ENCODE measurements around the gene SLC9A8. TPM values are rescaled to one million over a fixed set of nuclear protein-coding genes. Genes with fewer than 3 reads are reported as not detected.

Gene SLC9A8
- total and polyA plus RNA-seq, 2 of the 4 experiments (the other 2 are of a cell fraction) = 4.1 to 5.0 TPM

DNA sequence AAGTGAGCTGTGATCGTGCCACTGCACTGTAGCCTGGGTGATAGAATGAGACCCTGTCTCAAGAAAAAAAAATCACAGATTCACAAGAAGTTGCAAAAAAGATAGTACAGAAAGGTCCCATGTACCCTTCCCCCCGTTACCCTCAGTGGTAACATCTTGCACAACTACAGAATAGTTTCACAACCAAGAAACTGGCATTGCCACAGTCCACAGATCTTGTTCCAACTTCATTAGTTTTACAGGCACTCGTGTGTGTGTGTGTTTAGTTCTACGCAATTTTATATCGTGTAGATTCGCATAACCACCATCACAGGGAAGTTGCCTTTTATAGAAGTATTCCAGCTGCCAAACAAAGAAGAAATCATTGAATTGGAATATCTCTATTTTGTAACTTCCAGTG lies 83.6 kb downstream of the SLC9A8 start:
- no peak overlapping the region for H4K8ac ChIP-seq (ENCODE audit: low read depth in 2 of 2, low read length in 2 of 2)
- H3K4me3 ChIP-seq (ENCODE audit: insufficient read depth, low read depth, low read length) = no peak overlapping the region
- no peak overlapping the region for H3K18ac ChIP-seq (ENCODE audit: low read depth, low read length)
- no peak overlapping the region for H3K9ac ChIP-seq (ENCODE audit: low read depth, low read length)
- no peaks in the 10 kb centered on the region for H3K9me3 ChIP-seq (ENCODE audit: control insufficient read depth, insufficient read depth, low read length)
- peaks cover 19% of the 10 kb centered on the region for H3K4me1 ChIP-seq (ENCODE audit: control insufficient read depth, insufficient read depth, low read length)
- no peak overlapping the region for H2BK15ac ChIP-seq (ENCODE audit: low read depth, low read length)
- ChIA-PET CTCF (no interaction called here), POLR2A (ENCODE audit: unreplicated experiment) (no interaction called here)
- no peak for ATAC-seq (ENCODE audit: low read depth)
- DNase-seq = no peak
- BruUV-seq (replicated peaks) = no TSS peak
- H4K91ac ChIP-seq (ENCODE audit: insufficient read depth, low read depth, low read length) = no peak overlapping the region
- no peak overlapping the region for H3K27ac ChIP-seq (ENCODE audit: insufficient read depth, low read length)
- intact Hi-C loops (cut with micrococcal nuclease) = no loop called here
- no peaks in the 10 kb centered on the region for H3K27me3 ChIP-seq (ENCODE audit: control insufficient read depth, insufficient read depth, low read length)
- no peak overlapping the region for H3K4ac ChIP-seq (ENCODE audit: low read depth, low read length)
- no peaks in the 10 kb centered on the region for H3K36me3 ChIP-seq (ENCODE audit: control insufficient read depth, insufficient read depth, low read length)
- no peak overlapping the region for H2BK5ac ChIP-seq (ENCODE audit: low read depth, low read length, poor library complexity, severe bottlenecking)
- H2BK120ac ChIP-seq (ENCODE audit: low read depth, low read length) = no peak overlapping the region
- H3K23ac ChIP-seq (ENCODE audit: low read depth, low read length) = no peak overlapping the region
- no peak overlapping the region for H2AFZ ChIP-seq (replicated peaks; ENCODE audit: low read length, poor library complexity)
- in situ Hi-C loops (cut with MboI; ENCODE audit: low sequenced_read_pairs) = no loop called here
- no peak overlapping the region for H3K14ac ChIP-seq (replicated peaks; ENCODE audit: low read depth, low read length)
- H3K79me1 ChIP-seq (ENCODE audit: low read depth in 1 of 2, low read length in 2 of 2) = peaks cover 0 to 13% of the 10 kb centered on the region in 2 experiments; a peak in 2 of 4 replicates
- H4K20me1 ChIP-seq (ENCODE audit: insufficient read depth, low read length) = peaks cover 4% of the 10 kb centered on the region; the same call in 1 of the 2 replicates
- no peak overlapping the region for H3K4me2 ChIP-seq (ENCODE audit: low read depth, low read length)
- no peak overlapping the region for H2AK9ac ChIP-seq (replicated peaks; ENCODE audit: low read depth, low read length, poor library complexity)
- H2BK20ac ChIP-seq (ENCODE audit: low read depth, low read length) = no peak overlapping the region
- TF ChIP-seq BHLHE40 (IDR thresholded peaks at IDR 0.05; ENCODE audit: low read depth, low read length) (no peak), CEBPB (IDR thresholded peaks at IDR 0.05; ENCODE audit: low read depth, low read length) (peak; percentile 32; the same call in 1 of the 2 replicates), NFE2L2 (IDR thresholded peaks at IDR 0.05; ENCODE audit: low read depth, low read length) (no peak)
- dilution Hi-C loops (cut with HindIII; ENCODE audit: low sequenced_read_pairs, unreplicated experiment) = no loop called here
- no peak overlapping the region for H2AK5ac ChIP-seq (ENCODE audit: low read depth, low read length)
- no peak overlapping the region for H4K5ac ChIP-seq (ENCODE audit: low read depth, low read length)
- peaks cover 3% of the 10 kb centered on the region for H3K9me1 ChIP-seq (ENCODE audit: insufficient read depth, low read length)
- no peak overlapping the region for H3K56ac ChIP-seq (ENCODE audit: extremely low read depth, insufficient read depth, low read length)
- 100% methylated on average over 1 of the region's 6 CpGs; no CpG with 5 or more reads in 1 of the 2 experiments for WGBS, 2 experiments (ENCODE audit: extremely low coverage in 2 of 2, insufficient read length in 1 of 2)
